ENCODE data around the gene MSH2.

The MSH2 gene

GRCh38 chr2:47525167-47525566 lies 122.2 kb downstream of the MSH2 start:
- Histone ChIP-seq H3K4me2 (peak overlapping the region; percentile 63), H3K9ac (peak overlapping the region; percentile 25; the same call in 1 of the 2 replicates), H3K4me3 (no peak overlapping the region), H3K9me3 (no peaks in the 10 kb centered on the region), H3K4me1 (peaks cover 47% of the 10 kb centered on the region), H3K27ac (peak overlapping the region; percentile 42), H3K27me3 (no peaks in the 10 kb centered on the region), H3K36me3 (no peaks in the 10 kb centered on the region; the same call in 1 of the 2 replicates), H4K20me1 (no peaks in the 10 kb centered on the region)
- TF ChIP-seq Cebpa-rat (IDR thresholded peaks at IDR 0.05): no peak

GRCh38 chr2:47528455-47528854 lies 125.5 kb downstream of the MSH2 start:
- Histone ChIP-seq H3K4me1 (peaks cover 28% of the 10 kb centered on the region), H3K36me3 (peaks cover 3% of the 10 kb centered on the region; the same call in 1 of the 2 replicates), H3K4me3 (no peak overlapping the region), H3K9ac (no peak overlapping the region), H3K27me3 (no peaks in the 10 kb centered on the region), H3K9me3 (no peaks in the 10 kb centered on the region), H4K20me1 (no peaks in the 10 kb centered on the region), H3K27ac (0 out of 2 replicates have a peak overlapping the region, but pooled peaks have one; percentile 2), H3K4me2 (no peak overlapping the region)
- TF ChIP-seq Cebpa-rat (IDR thresholded peaks at IDR 0.05): no peak

- Histone ChIP-seq H3K27ac (0 out of 2 replicates have a peak overlapping the region, but pooled peaks have one; percentile 2), H3K36me3 (peaks cover 5% of the 10 kb centered on the region; the same call in 1 of the 2 replicates), H4K20me1 (no peaks in the 10 kb centered on the region), H3K4me2 (no peak overlapping the region), H3K9me3 (no peaks in the 10 kb centered on the region), H3K27me3 (no peaks in the 10 kb centered on the region), H3K4me3 (no peak overlapping the region), H3K9ac (no peak overlapping the region), H3K4me1 (peaks cover 29% of the 10 kb centered on the region)
- no peak for TF ChIP-seq Cebpa-rat (IDR thresholded peaks at IDR 0.05)
Observed at GRCh38 chr2:47528874-47529273, 125.9 kb downstream of the MSH2 start.

GRCh38 chr2:47530105-47530760 lies 127.3 kb downstream of the MSH2 start:
- Histone ChIP-seq H3K27ac (no peak overlapping the region), H3K9me3 (no peaks in the 10 kb centered on the region), H3K36me3 (peaks cover 5% of the 10 kb centered on the region; the same call in 1 of the 2 replicates), H3K4me2 (no peak overlapping the region), H3K9ac (no peak overlapping the region), H3K4me1 (peaks cover 37% of the 10 kb centered on the region), H3K27me3 (no peaks in the 10 kb centered on the region), H4K20me1 (no peaks in the 10 kb centered on the region), H3K4me3 (no peak overlapping the region)
- TF ChIP-seq Cebpa-rat (IDR thresholded peaks at IDR 0.05): no peak

- Histone ChIP-seq H3K27ac (no peak overlapping the region), H3K36me3 (peaks cover 5% of the 10 kb centered on the region; the same call in 1 of the 2 replicates), H3K4me3 (no peak overlapping the region), H4K20me1 (no peaks in the 10 kb centered on the region), H3K9me3 (no peaks in the 10 kb centered on the region), H3K4me1 (peaks cover 39% of the 10 kb centered on the region), H3K9ac (no peak overlapping the region; the same call in 1 of the 2 replicates), H3K4me2 (no peak overlapping the region), H3K27me3 (no peaks in the 10 kb centered on the region)
- no peak for TF ChIP-seq Cebpa-rat (IDR thresholded peaks at IDR 0.05)
Observed at GRCh38 chr2:47531378-47532042, 128.6 kb downstream of the MSH2 start.

All from BLaER1 (cell line).